ENCODE results near the gene HLA-DQA1. TPM values are rescaled to one million over a fixed set of nuclear protein-coding genes. Genes with fewer than 3 reads are reported as not detected.
A peak's percentile ranks its signal among the peaks of the same experiment; 100 is the strongest.

Gene HLA-DQA1
- total and polyA plus RNA-seq, 2 donors from 2014 or later, result 29.6 to 63.5 TPM

GRCh38 chr6:32664827-32665362 lies 27.7 kb downstream of the HLA-DQA1 start:
- H3K4me3 ChIP-seq (ENCODE audit: low read length in 3 of 3), result peak overlapping the region in 1 of 3 donors; percentile 51
- intact Hi-C loops (cut with DNase I), result no loop called here

DNA sequence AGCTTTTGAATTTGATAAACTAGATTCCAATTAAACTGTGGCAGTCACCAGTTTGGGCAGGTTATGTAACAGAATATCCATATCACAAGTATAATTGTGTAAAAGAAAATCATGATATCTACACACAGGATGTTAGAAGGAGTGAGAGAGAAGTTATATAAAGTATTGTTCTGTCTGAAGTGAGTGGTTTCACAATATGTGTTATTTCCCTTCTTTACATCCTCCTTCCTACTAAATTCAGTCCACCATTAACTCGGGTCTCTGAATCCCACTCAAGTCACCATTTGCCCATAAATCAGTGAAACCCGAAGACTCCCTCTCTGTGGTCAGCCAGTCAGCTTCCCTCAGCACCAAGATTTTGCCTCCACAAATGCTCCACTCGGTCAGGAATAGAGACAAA lies 28.5 kb downstream of the HLA-DQA1 start:
- peak in 2 of 5 donors; percentile 38 to 41 for DNase-seq
- Histone ChIP-seq H3K9me3 (ENCODE audit: control insufficient read depth in 2 of 3, insufficient read depth in 1 of 3, low read length in 3 of 3) (no peaks in the 10 kb centered on the region), H3K4me3 (ENCODE audit: low read length in 3 of 3) (peak overlapping the region in 1 of 3 donors; percentile 51), H3K4me1 (ENCODE audit: control insufficient read depth in 2 of 3, insufficient read depth in 2 of 3, low read depth in 1 of 3, low read length in 3 of 3) (no peaks in the 10 kb centered on the region), H3K9ac (ENCODE audit: low read length in 3 of 3) (no peak overlapping the region), H3K27me3 (ENCODE audit: control insufficient read depth, insufficient read depth, low read length) (no peaks in the 10 kb centered on the region), H3K27ac (ENCODE audit: low read depth in 2 of 2, low read length in 2 of 2) (no peak overlapping the region), H3K36me3 (ENCODE audit: control insufficient read depth in 2 of 3, insufficient read depth in 3 of 3, low read length in 3 of 3) (no peaks in the 10 kb centered on the region)
- TF ChIP-seq, protein P1, sequence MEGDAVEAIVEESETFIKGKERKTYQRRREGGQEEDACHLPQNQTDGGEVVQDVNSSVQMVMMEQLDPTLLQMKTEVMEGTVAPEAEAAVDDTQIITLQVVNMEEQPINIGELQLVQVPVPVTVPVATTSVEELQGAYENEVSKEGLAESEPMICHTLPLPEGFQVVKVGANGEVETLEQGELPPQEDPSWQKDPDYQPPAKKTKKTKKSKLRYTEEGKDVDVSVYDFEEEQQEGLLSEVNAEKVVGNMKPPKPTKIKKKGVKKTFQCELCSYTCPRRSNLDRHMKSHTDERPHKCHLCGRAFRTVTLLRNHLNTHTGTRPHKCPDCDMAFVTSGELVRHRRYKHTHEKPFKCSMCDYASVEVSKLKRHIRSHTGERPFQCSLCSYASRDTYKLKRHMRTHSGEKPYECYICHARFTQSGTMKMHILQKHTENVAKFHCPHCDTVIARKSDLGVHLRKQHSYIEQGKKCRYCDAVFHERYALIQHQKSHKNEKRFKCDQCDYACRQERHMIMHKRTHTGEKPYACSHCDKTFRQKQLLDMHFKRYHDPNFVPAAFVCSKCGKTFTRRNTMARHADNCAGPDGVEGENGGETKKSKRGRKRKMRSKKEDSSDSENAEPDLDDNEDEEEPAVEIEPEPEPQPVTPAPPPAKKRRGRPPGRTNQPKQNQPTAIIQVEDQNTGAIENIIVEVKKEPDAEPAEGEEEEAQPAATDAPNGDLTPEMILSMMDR (IDR thresholded peaks at IDR 0.05; ENCODE audit: borderline replicate concordance, extremely low read depth, insufficient read depth), result no peak
- no peak for FAIRE-seq
- intact Hi-C loops (cut with DNase I), result no loop called here

More at GRCh38 chr6:32664827-32665362, 27.7 kb downstream of the HLA-DQA1 start:
- no peaks in the 10 kb centered on the region for H3K36me3 ChIP-seq (ENCODE audit: control insufficient read depth in 2 of 3, insufficient read depth in 3 of 3, low read length in 3 of 3)
- no peaks in the 10 kb centered on the region for H3K4me1 ChIP-seq (ENCODE audit: control insufficient read depth in 2 of 3, insufficient read depth in 2 of 3, low read depth in 1 of 3, low read length in 3 of 3)
- peak in 4 of 5 donors; percentile 42 to 72 (median 62) for DNase-seq
- no peak overlapping the region for H3K27ac ChIP-seq (ENCODE audit: low read depth in 2 of 2, low read length in 2 of 2)
- FAIRE-seq, result no peak
- no peak overlapping the region for H3K9ac ChIP-seq (ENCODE audit: low read length in 3 of 3)
- TF ChIP-seq, protein P1 (IDR thresholded peaks at IDR 0.05; ENCODE audit: borderline replicate concordance, extremely low read depth, insufficient read depth), result no peak
- H3K27me3 ChIP-seq (ENCODE audit: control insufficient read depth, insufficient read depth, low read length), result no peaks in the 10 kb centered on the region
- no peaks in the 10 kb centered on the region for H3K9me3 ChIP-seq (ENCODE audit: control insufficient read depth in 2 of 3, insufficient read depth in 1 of 3, low read length in 3 of 3)

GRCh38 chr6:32666420-32667300 lies 29.5 kb downstream of the HLA-DQA1 start, which contains the start of gene HLA-DQB1:
HLA-DQB1 (minus strand) TSS chr6:32666657; CDS start chr6:32666607, 50 bp downstream.
- Histone ChIP-seq H3K9me3 (ENCODE audit: control insufficient read depth in 2 of 3, insufficient read depth in 1 of 3, low read length in 3 of 3) (no peaks in the 10 kb centered on the region), H3K27ac (ENCODE audit: low read depth in 2 of 2, low read length in 2 of 2) (peak within 1 kb of the TSS; percentile 37 to 43), H3K36me3 (ENCODE audit: control insufficient read depth in 2 of 3, insufficient read depth in 3 of 3, low read length in 3 of 3) (no peaks in the 10 kb centered on the region), H3K4me1 (ENCODE audit: control insufficient read depth in 2 of 3, insufficient read depth in 2 of 3, low read depth in 1 of 3, low read length in 3 of 3) (no peaks in the 10 kb centered on the region), H3K27me3 (ENCODE audit: control insufficient read depth, insufficient read depth, low read length) (no peaks in the 10 kb centered on the region), H3K4me3 (ENCODE audit: low read length in 3 of 3) (peak within 1 kb of the TSS in 1 of 3 donors; percentile 51), H3K9ac (ENCODE audit: low read length in 3 of 3) (peak within 1 kb of the TSS in 1 of 3 donors; percentile 26)
- FAIRE-seq, result peak; percentile 78
- intact Hi-C loops (cut with DNase I), result no loop called here
- TF ChIP-seq, protein P1 (IDR thresholded peaks at IDR 0.05; ENCODE audit: borderline replicate concordance, extremely low read depth, insufficient read depth), result no peak
- peak in 4 of 5 donors; percentile 22 to 81 (median 68) for DNase-seq

Data from kidney (tissue), 14 donors.